Ascending aorta (tissue), 2 donors: ENCODE measurements around the gene NGEF. TPM values are rescaled to one million over a fixed set of nuclear protein-coding genes. Genes with fewer than 3 reads are reported as not detected.

Experiments used
- DNase-seq, 2 donors: peaks; one replicate each; pipeline ENCODE4 v3.0.0-alpha.2; 2019; ENCODE audit warnings: low spot score in 2 of 2
- H3K27ac ChIP-seq, 2 donors: fragments of 200-600 bp; sonication (generic); one replicate each; pipeline ENCODE4 v1.5.1; 2016 to 2017; ENCODE audit warnings: mild to moderate bottlenecking in 1 of 2
- H3K27me3 ChIP-seq: fragments of 200-600 bp; sonication (generic); one replicate; pipeline ENCODE4 v1.5.1; 2017
- H3K36me3 ChIP-seq, 2 donors: fragments of 200-600 bp; sonication (generic); one replicate each; pipeline ENCODE4 v1.5.1; 2016
- H3K4me1 ChIP-seq, 2 donors: fragments of 200-600 bp; sonication (generic); one replicate each; pipeline ENCODE4 v1.5.1; 2016 to 2017; ENCODE audit warnings: mild to moderate bottlenecking in 1 of 2
- H3K4me3 ChIP-seq, 2 donors: fragments of 200-600 bp; sonication (generic); one replicate each; pipeline ENCODE4 v1.5.1; 2016 to 2017; ENCODE audit warnings: mild to moderate bottlenecking in 1 of 2
- H3K9me3 ChIP-seq, 2 donors: fragments of 200-600 bp; sonication (generic); one replicate each; pipeline ENCODE4 v1.5.1; 2016
- CTCF ChIP-seq, 3 experiments: fragments of 200-600 bp in 2 of 3; fragments of 450-650 bp in 1 of 3; sonication (generic) in 2 of 3; IDR thresholded peaks; one replicate each; pipeline ENCODE4 v1.5.1; 2016 to 2019; ENCODE audit warnings: antibody characterized with exemption in 3 of 3, mild to moderate bottlenecking in 1 of 3, moderate library complexity in 1 of 3
- intact Hi-C: fragments of 100-400 bp; cut with DNase I; formaldehyde crosslinking; loops from one replicate; pipeline ENCODE4 v1.15.1; 2023
- total RNA-seq: library from RNA; depleted of rRNA; stranded (reverse); fragments of >200 nt; gene quantifications from one replicate; pipeline ENCODE4 v1.1.0, GENCODE V29; 2016

The NGEF gene
- total RNA-seq, 1 donor from 2014 or later = 0.43 TPM

GRCh38 chr2:232966122-232966521 lies 46.9 kb downstream of the NGEF start:
- Histone ChIP-seq H3K4me1 (no peaks in the 10 kb centered on the region), H3K36me3 (no peaks in the 10 kb centered on the region), H3K4me3 (no peak overlapping the region), H3K27ac (no peak overlapping the region), H3K27me3 (no peaks in the 10 kb centered on the region), H3K9me3 (no peaks in the 10 kb centered on the region)
- intact Hi-C loops = no loop called here
- no peak for DNase-seq
- no peak for TF ChIP-seq CTCF (IDR thresholded peaks at IDR 0.05)

- no peak for DNase-seq
- Histone ChIP-seq H3K4me1 (no peaks in the 10 kb centered on the region), H3K36me3 (no peaks in the 10 kb centered on the region), H3K27me3 (no peaks in the 10 kb centered on the region), H3K4me3 (no peak overlapping the region), H3K9me3 (no peaks in the 10 kb centered on the region), H3K27ac (no peak overlapping the region)
- no peak for TF ChIP-seq CTCF (IDR thresholded peaks at IDR 0.05)
- intact Hi-C loops = no loop called here
Observed at GRCh38 chr2:232963913-232964312, 49.1 kb downstream of the NGEF start.

DNA sequence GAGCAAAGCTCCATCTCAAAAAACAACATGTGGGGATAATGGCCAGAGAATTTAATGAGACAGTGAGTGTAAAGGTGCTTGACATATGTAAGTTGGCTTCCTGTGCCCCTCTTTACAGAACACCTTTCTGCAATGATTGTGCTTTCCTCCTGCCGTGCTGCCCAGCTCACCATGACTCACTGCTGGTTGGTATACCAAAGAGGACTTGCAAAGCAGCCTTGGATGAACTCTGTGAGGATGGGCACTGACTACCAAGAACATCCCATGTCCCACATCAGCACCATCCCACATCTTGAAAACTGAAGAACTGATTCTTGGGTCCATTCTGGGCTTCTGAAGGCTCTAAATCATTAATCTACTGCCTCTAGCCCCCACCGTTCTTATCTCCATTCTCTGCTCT lies 52.2 kb downstream of the NGEF start:
- no peak overlapping the region for H3K4me3 ChIP-seq
- no peaks in the 10 kb centered on the region for H3K36me3 ChIP-seq
- H3K9me3 ChIP-seq = no peaks in the 10 kb centered on the region
- TF ChIP-seq CTCF (IDR thresholded peaks at IDR 0.05) = no peak
- no peaks in the 10 kb centered on the region for H3K27me3 ChIP-seq
- intact Hi-C loops = no loop called here
- H3K27ac ChIP-seq = no peak overlapping the region
- no peak for DNase-seq
- H3K4me1 ChIP-seq = no peaks in the 10 kb centered on the region

DNA sequence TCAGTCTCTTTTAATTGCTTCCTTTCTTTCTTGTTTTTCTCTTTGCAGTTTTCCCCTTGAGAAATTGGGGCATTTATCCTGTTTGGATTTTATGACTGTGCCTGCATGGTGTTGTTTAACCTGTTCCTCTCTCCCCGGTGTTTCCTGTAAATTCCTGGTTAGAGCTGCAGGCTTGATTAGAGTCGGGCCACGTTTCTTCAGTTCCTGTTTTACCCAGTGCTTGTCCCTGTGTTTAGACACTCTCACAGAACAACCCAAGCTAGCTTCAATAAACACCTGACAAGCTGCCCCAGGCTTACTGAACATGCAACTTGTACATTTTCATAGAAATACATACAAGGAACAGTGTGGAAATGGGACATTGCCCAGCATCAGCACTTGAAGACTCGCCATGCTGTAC lies 53.9 kb downstream of the NGEF start:
- Histone ChIP-seq H3K4me3 (no peak overlapping the region), H3K4me1 (no peaks in the 10 kb centered on the region), H3K27me3 (no peaks in the 10 kb centered on the region), H3K27ac (no peak overlapping the region), H3K36me3 (no peaks in the 10 kb centered on the region), H3K9me3 (no peaks in the 10 kb centered on the region)
- no peak for DNase-seq
- no peak for TF ChIP-seq CTCF (IDR thresholded peaks at IDR 0.05)
- intact Hi-C loops = no loop called here

DNA sequence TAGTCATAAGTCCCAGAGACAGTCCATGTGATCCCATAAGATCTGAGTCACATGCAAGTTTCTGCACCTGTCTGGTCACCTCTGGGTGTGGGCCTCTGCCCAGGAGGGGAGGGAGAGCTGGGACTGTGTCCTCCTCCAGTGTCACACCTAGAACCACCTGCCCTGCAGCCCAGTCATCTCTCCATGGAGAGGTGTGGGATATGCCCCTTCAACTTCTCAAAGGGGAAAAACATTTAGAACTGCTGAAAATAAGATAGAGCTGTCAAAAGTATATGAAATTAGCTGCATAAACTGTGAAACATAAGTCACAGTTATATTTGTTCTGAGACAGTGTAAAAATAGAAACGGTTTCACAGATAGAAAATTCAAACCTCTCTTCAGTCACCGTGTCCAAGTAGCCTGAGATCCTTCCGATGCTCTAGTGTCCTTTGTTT lies 55.4 kb downstream of the NGEF start:
- no peaks in the 10 kb centered on the region for H3K36me3 ChIP-seq
- H3K9me3 ChIP-seq = no peaks in the 10 kb centered on the region
- H3K4me3 ChIP-seq = no peak overlapping the region
- no peaks in the 10 kb centered on the region for H3K27me3 ChIP-seq
- no peaks in the 10 kb centered on the region for H3K4me1 ChIP-seq
- DNase-seq = no peak
- intact Hi-C loops = no loop called here
- no peak overlapping the region for H3K27ac ChIP-seq
- no peak for TF ChIP-seq CTCF (IDR thresholded peaks at IDR 0.05)

DNA sequence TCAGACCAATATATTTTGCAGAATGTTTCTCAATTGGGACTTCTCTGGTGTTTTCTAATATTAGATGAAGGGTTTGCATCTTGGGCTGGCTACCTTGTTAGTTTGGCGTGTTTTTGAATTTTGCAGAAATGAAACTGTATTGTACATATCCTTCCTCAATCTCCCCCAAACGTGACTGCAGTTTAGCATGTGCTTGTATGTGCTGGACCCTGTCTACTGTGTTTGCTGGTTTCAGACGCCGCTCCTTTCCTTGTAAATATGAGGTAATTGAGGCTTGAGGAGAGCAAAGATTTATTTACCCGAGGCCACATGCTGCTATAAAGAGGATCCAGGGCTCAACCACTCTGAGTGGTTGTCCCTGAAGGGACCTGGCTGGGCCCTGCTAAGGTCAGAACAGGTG lies 57.2 kb downstream of the NGEF start:
- TF ChIP-seq CTCF (IDR thresholded peaks at IDR 0.05) = no peak
- H3K4me3 ChIP-seq = no peak overlapping the region
- no peak overlapping the region for H3K27ac ChIP-seq
- intact Hi-C loops = no loop called here
- no peaks in the 10 kb centered on the region for H3K4me1 ChIP-seq
- H3K36me3 ChIP-seq = no peaks in the 10 kb centered on the region
- H3K9me3 ChIP-seq = no peaks in the 10 kb centered on the region
- H3K27me3 ChIP-seq = no peaks in the 10 kb centered on the region
- no peak for DNase-seq
